Measurements from ENCODE around the gene ARHGEF4. TPM values are rescaled to one million over a fixed set of nuclear protein-coding genes. Genes with fewer than 3 reads are reported as not detected.

Gene ARHGEF4
- total RNA-seq, 1 donor from 2014 or later: 0.10 TPM

GRCh38 chr2:130805613-130806012 lies 31.1 kb upstream of the ARHGEF4 start:
- Mint-ChIP-seq H3K9me3 (no peaks in the 10 kb centered on the region), H3K4me1 (ENCODE audit: low read depth) (no peaks in the 10 kb centered on the region), H3K27me3 (ENCODE audit: insufficient read depth) (peaks cover 13% of the 10 kb centered on the region), H3K27ac (no peak overlapping the region), H3K4me3 (no peak overlapping the region), H3K36me3 (ENCODE audit: low read depth) (no peaks in the 10 kb centered on the region)
- DNase-seq (ENCODE audit: low spot score): no peak
- intact Hi-C loops (cut with micrococcal nuclease): no loop called here

- no peak for DNase-seq (ENCODE audit: low spot score)
- Mint-ChIP-seq H3K9me3 (no peaks in the 10 kb centered on the region), H3K4me3 (no peak overlapping the region), H3K4me1 (ENCODE audit: low read depth) (no peaks in the 10 kb centered on the region), H3K27ac (no peak overlapping the region), H3K27me3 (ENCODE audit: insufficient read depth) (peaks cover 16% of the 10 kb centered on the region), H3K36me3 (ENCODE audit: low read depth) (no peaks in the 10 kb centered on the region)
- intact Hi-C loops (cut with micrococcal nuclease): no loop called here
These were observed 30.3 kb upstream of the ARHGEF4 start for GRCh38 chr2:130806370-130806769.

- no peak for DNase-seq (ENCODE audit: low spot score)
- no peaks in the 10 kb centered on the region for H3K9me3 Mint-ChIP-seq
- peaks cover 22% of the 10 kb centered on the region for H3K27me3 Mint-ChIP-seq (ENCODE audit: insufficient read depth)
- H3K27ac Mint-ChIP-seq: no peak overlapping the region
- intact Hi-C loops (cut with micrococcal nuclease): no loop called here
- H3K36me3 Mint-ChIP-seq (ENCODE audit: low read depth): no peaks in the 10 kb centered on the region
- H3K4me1 Mint-ChIP-seq (ENCODE audit: low read depth): no peaks in the 10 kb centered on the region
- no peak overlapping the region for H3K4me3 Mint-ChIP-seq
These were observed 28.9 kb upstream of the ARHGEF4 start for GRCh38 chr2:130807659-130808385.

GRCh38 chr2:130808482-130809268 lies 28.0 kb upstream of the ARHGEF4 start:
- H3K4me3 Mint-ChIP-seq: no peak overlapping the region
- no peaks in the 10 kb centered on the region for H3K9me3 Mint-ChIP-seq
- H3K36me3 Mint-ChIP-seq (ENCODE audit: low read depth): no peaks in the 10 kb centered on the region
- peaks cover 22% of the 10 kb centered on the region for H3K27me3 Mint-ChIP-seq (ENCODE audit: insufficient read depth)
- no peak for DNase-seq (ENCODE audit: low spot score)
- intact Hi-C loops (cut with micrococcal nuclease): no loop called here
- no peak overlapping the region for H3K27ac Mint-ChIP-seq
- H3K4me1 Mint-ChIP-seq (ENCODE audit: low read depth): no peaks in the 10 kb centered on the region

- H3K27me3 Mint-ChIP-seq (ENCODE audit: insufficient read depth): peaks cover 25% of the 10 kb centered on the region
- no peaks in the 10 kb centered on the region for H3K9me3 Mint-ChIP-seq
- intact Hi-C loops (cut with micrococcal nuclease): no loop called here
- no peaks in the 10 kb centered on the region for H3K4me1 Mint-ChIP-seq (ENCODE audit: low read depth)
- no peak for DNase-seq (ENCODE audit: low spot score)
- no peak overlapping the region for H3K27ac Mint-ChIP-seq
- H3K36me3 Mint-ChIP-seq (ENCODE audit: low read depth): no peaks in the 10 kb centered on the region
- H3K4me3 Mint-ChIP-seq: no peak overlapping the region
These were observed 26.2 kb upstream of the ARHGEF4 start for GRCh38 chr2:130810490-130810889.

- DNase-seq (ENCODE audit: low spot score): no peak
- Mint-ChIP-seq H3K27ac (no peak overlapping the region), H3K4me3 (no peak overlapping the region), H3K9me3 (no peaks in the 10 kb centered on the region), H3K27me3 (ENCODE audit: insufficient read depth) (peaks cover 23% of the 10 kb centered on the region), H3K36me3 (ENCODE audit: low read depth) (no peaks in the 10 kb centered on the region), H3K4me1 (ENCODE audit: low read depth) (no peaks in the 10 kb centered on the region)
- intact Hi-C loops (cut with micrococcal nuclease): no loop called here
These were observed 23.0 kb upstream of the ARHGEF4 start for GRCh38 chr2:130813722-130814121.

- H3K27me3 Mint-ChIP-seq (ENCODE audit: insufficient read depth): peaks cover 30% of the 10 kb centered on the region
- H3K4me3 Mint-ChIP-seq: no peak overlapping the region
- intact Hi-C loops (cut with micrococcal nuclease): no loop called here
- no peak overlapping the region for H3K27ac Mint-ChIP-seq
- H3K9me3 Mint-ChIP-seq: no peaks in the 10 kb centered on the region
- no peaks in the 10 kb centered on the region for H3K36me3 Mint-ChIP-seq (ENCODE audit: low read depth)
- no peak for DNase-seq (ENCODE audit: low spot score)
- H3K4me1 Mint-ChIP-seq (ENCODE audit: low read depth): no peaks in the 10 kb centered on the region
These were observed 21.6 kb upstream of the ARHGEF4 start for GRCh38 chr2:130814931-130815680.

- Mint-ChIP-seq H3K36me3 (ENCODE audit: low read depth) (no peaks in the 10 kb centered on the region), H3K27ac (no peak overlapping the region), H3K9me3 (no peaks in the 10 kb centered on the region), H3K4me1 (ENCODE audit: low read depth) (peaks cover 3% of the 10 kb centered on the region), H3K4me3 (no peak overlapping the region), H3K27me3 (ENCODE audit: insufficient read depth) (peaks cover 22% of the 10 kb centered on the region)
- DNase-seq (ENCODE audit: low spot score): no peak
- intact Hi-C loops (cut with micrococcal nuclease): no loop called here
These were observed 17.9 kb upstream of the ARHGEF4 start for GRCh38 chr2:130818809-130819208.

- H3K9me3 Mint-ChIP-seq: no peaks in the 10 kb centered on the region
- peaks cover 7% of the 10 kb centered on the region for H3K4me1 Mint-ChIP-seq (ENCODE audit: low read depth)
- no peaks in the 10 kb centered on the region for H3K36me3 Mint-ChIP-seq (ENCODE audit: low read depth)
- no peak overlapping the region for H3K4me3 Mint-ChIP-seq
- no peak overlapping the region for H3K27ac Mint-ChIP-seq
- H3K27me3 Mint-ChIP-seq (ENCODE audit: insufficient read depth): peaks cover 22% of the 10 kb centered on the region
- intact Hi-C loops (cut with micrococcal nuclease): no loop called here
- no peak for DNase-seq (ENCODE audit: low spot score)
These were observed 17.5 kb upstream of the ARHGEF4 start for GRCh38 chr2:130819226-130819607.

- no peaks in the 10 kb centered on the region for H3K36me3 Mint-ChIP-seq (ENCODE audit: low read depth)
- no peak overlapping the region for H3K27ac Mint-ChIP-seq
- H3K27me3 Mint-ChIP-seq (ENCODE audit: insufficient read depth): peaks cover 22% of the 10 kb centered on the region
- H3K9me3 Mint-ChIP-seq: no peaks in the 10 kb centered on the region
- intact Hi-C loops (cut with micrococcal nuclease): loop anchor here (5.0 kb wide), 1 partner anchor 288 kb away; the partner anchor contains the start of gene PLEKHB2
- no peak for DNase-seq (ENCODE audit: low spot score)
- H3K4me1 Mint-ChIP-seq (ENCODE audit: low read depth): peaks cover 12% of the 10 kb centered on the region
- no peak overlapping the region for H3K4me3 Mint-ChIP-seq
These were observed 17.0 kb upstream of the ARHGEF4 start for GRCh38 chr2:130819608-130820278.

GRCh38 chr2:130820279-130820861 lies 16.3 kb upstream of the ARHGEF4 start:
- no peaks in the 10 kb centered on the region for H3K36me3 Mint-ChIP-seq (ENCODE audit: low read depth)
- intact Hi-C loops (cut with micrococcal nuclease): loop anchor here (5.0 kb wide), 1 partner anchor 287 kb away; the partner anchor contains the start of gene PLEKHB2
- peaks cover 15% of the 10 kb centered on the region for H3K4me1 Mint-ChIP-seq (ENCODE audit: low read depth)
- DNase-seq (ENCODE audit: low spot score): no peak
- H3K9me3 Mint-ChIP-seq: no peaks in the 10 kb centered on the region
- peaks cover 20% of the 10 kb centered on the region for H3K27me3 Mint-ChIP-seq (ENCODE audit: insufficient read depth)
- no peak overlapping the region for H3K4me3 Mint-ChIP-seq
- H3K27ac Mint-ChIP-seq: no peak overlapping the region

GRCh38 chr2:130821867-130822266 lies 14.8 kb upstream of the ARHGEF4 start:
- Mint-ChIP-seq H3K36me3 (ENCODE audit: low read depth) (no peaks in the 10 kb centered on the region), H3K27me3 (ENCODE audit: insufficient read depth) (peaks cover 26% of the 10 kb centered on the region), H3K4me3 (no peak overlapping the region), H3K4me1 (ENCODE audit: low read depth) (peaks cover 15% of the 10 kb centered on the region), H3K27ac (no peak overlapping the region), H3K9me3 (no peaks in the 10 kb centered on the region)
- no peak for DNase-seq (ENCODE audit: low spot score)
- intact Hi-C loops (cut with micrococcal nuclease): loop anchor here (5.0 kb wide), 1 partner anchor 285 kb away; the partner anchor contains the start of gene PLEKHB2
